ENCODE measurements around the gene PTPRQ.
"Not testable (repeated sequence)": the region's sequence is repeated elsewhere in the genome, so short reads cannot be mapped to it uniquely, and the experiment has no call there.

PTPRQ gene

DNA sequence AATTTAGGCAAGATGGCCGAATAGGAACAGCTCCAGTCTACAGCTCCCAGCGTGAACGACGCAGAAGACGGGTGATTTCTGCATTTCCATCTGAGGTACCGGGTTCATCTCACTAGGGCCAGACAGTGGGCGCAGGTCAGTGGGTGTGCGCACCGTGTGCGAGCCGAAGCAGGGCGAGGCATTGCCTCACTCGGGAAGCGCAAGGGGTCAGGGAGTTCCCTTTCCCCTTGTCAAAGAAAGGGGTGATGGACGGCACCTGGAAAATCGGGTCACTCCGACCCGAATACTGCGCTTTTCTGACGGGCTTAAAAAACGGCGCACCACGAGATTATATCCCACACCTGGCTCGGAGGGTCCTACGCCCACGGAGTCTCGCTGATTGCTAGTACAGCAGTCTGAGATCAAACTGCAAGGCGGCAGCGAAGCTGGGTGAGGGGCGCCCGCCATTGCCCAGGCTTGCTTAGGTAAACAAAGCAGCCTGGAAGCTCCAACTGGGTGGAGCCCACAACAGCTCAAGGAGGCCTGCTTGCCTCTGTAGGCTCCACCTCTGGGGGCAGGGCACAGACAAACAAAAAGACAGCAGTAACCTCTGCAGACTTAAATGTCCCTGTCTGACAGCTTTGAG lies 33.6 kb downstream of the PTPRQ start:
- DNase-seq = not testable (repeated sequence)

DNA sequence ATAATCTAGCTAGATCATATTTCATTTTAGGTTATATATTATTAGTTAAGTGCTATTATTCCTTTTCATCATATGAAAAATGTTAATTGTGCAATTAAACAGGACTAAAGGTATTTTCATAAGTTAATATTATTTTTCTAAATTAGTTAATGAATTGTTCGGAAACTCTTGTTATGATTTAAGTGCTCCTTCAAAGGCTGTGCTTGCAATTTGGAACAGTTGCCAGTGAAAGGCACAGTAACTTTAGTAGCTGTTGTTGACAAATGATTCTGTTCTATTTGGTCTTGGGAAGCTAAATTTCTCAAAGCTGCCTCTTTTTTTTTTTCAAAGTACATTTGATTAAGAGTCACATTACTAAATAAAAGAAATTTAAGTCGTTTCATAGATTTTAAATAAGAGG lies 40.7 kb downstream of the PTPRQ start:
- no peak for DNase-seq

GRCh38 chr12:80485222-80485987 lies 41.4 kb downstream of the PTPRQ start:
- no peak for DNase-seq

DNA sequence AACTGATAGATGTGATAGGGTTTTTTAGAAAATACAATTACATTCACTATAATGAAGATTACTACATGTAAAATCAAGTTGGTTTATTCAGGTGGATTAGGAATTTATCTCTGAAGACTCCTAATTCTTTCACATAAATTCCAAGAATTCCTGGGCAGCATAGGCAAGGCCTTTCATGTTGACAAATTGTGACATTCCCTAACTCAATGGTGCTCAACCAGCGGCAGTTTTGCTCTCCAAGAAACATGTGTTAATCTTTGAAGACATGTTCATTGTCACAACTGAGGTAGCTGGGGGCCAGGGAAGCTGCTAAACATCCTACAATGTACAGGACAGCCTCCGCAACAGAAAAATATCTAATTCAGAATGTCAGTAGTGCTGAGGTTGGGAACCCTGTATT lies 46.3 kb downstream of the PTPRQ start:
- no peak for DNase-seq

- no peak for DNase-seq
Observed at GRCh38 chr12:80491166-80491565, 47.1 kb downstream of the PTPRQ start.

GRCh38 chr12:80493466-80493865 lies 49.4 kb downstream of the PTPRQ start:
- DNase-seq = no peak

GRCh38 chr12:80494836-80495235 lies 50.8 kb downstream of the PTPRQ start:
- no peak for DNase-seq

GRCh38 chr12:80498059-80498728 lies 54.2 kb downstream of the PTPRQ start:
- DNase-seq = no peak

GRCh38 chr12:80504389-80505163 lies 60.5 kb downstream of the PTPRQ start:
- DNase-seq = no peak

DNA sequence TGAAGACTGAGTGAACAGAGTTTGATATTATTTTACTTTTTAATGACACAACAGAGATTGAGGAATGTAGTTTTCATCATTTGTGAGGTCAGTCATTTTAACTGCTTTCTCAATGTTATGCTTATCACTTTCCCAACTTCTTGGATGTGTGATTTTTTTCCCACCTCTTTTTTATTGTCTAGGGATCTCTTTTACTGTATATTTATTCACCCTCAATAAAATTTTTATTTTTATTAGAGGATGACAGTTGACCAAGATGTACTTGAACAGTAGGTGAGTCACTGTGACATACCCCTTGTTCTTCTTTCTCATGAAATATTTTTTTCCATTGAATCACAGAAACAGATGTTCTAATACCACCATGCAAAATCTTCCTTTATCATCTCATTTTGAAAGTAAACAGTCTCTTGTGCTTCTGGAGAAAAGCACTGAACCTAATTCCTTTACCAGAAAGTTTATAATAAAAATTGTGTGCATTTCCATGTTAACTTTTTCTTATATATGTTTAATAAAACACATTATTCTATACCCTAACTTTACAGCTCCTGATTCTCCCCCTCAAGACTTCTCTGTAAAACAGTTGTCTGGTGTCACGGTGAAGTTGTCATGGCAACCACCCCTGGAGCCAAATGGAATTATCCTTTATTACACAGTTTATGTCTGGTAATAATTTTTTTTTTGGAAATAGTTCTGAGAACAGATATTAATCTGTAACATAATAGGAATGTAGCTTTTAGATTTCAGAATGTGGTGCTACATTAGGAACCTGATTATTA lies 65.9 kb downstream of the PTPRQ start:
- DNase-seq = no peak

GRCh38 chr12:80512781-80513180 lies 68.7 kb downstream of the PTPRQ start:
- no peak for DNase-seq

DNA sequence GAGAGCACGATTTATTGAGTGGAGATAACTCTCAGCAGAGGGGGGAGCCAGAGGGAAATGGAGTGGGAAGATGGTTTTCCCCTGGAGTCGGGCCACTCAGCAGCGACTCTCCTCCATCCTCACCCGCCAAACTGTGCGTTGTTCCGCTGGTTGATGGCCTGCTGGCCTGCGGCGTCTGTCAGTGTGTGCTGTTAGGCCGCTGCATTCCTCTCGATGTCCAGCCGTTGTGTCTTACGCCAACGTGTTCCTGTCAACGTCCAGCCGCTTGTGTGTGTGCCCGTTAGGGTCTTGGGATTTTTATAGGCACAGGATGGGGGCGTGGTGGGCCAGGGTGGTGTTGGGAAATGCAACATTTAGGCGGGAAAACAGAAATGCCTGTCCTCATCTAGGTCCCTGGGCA lies 69.2 kb downstream of the PTPRQ start:
- DNase-seq = no peak

DNA sequence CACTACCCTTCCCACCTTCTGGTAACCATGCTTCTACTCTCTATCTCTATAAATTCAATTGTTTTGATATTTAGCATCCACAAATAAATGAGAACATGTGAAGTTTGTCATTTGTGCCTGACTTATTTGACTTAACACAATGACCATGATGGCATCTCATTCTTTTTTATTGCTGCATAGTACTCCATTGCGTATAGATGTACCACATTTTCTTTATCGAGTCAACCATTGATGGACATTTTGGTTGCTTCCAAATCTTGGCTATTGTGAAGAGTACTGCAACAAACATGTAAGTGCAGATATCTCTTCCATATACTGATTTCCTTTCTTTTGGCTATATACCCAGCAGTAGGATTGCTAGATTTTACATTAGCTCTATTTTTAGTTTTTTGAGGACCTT lies 73.6 kb downstream of the PTPRQ start:
- no peak for DNase-seq

DNA sequence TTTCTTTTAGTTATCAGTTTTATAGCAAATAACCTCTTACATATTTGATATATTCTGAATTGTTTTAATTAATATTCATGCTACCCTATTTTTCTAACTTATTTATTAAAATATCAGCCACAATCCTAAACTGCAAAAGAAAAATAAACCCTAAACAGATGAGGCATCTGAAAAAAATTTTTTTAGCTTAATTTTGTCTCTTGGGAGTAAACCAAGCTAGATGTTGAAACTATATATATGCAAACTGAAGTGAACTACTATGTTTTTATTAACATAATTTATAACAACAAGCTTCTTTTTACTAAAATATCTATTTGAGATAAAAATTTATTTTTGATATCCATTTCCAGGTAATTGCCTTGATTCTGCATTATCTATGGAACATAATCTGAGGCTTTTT lies 87.6 kb downstream of the PTPRQ start:
- DNase-seq = no peak

- no peak for DNase-seq
Observed at GRCh38 chr12:80539029-80539428, 95.0 kb downstream of the PTPRQ start.

- no peak for DNase-seq
Observed at GRCh38 chr12:80549298-80549697, 105.3 kb downstream of the PTPRQ start.

GRCh38 chr12:80551897-80552296 lies 107.9 kb downstream of the PTPRQ start:
- DNase-seq = no peak

- DNase-seq = no peak
Observed at GRCh38 chr12:80553316-80553715, 109.3 kb downstream of the PTPRQ start.

GRCh38 chr12:80556566-80556965 lies 112.5 kb downstream of the PTPRQ start:
- DNase-seq = no peak

GRCh38 chr12:80559766-80560165 lies 115.7 kb downstream of the PTPRQ start:
- no peak for DNase-seq

- DNase-seq = no peak
Observed at GRCh38 chr12:80565271-80565670, 121.2 kb downstream of the PTPRQ start.

GRCh38 chr12:80567401-80567800 lies 123.4 kb downstream of the PTPRQ start:
- no peak for DNase-seq
